ENCODE measurements around the gene COL8A1.

COL8A1 gene

GRCh38 chr3:99809565-99809964 lies 171.2 kb downstream of the COL8A1 start:
- DNase-seq (ENCODE audit: low read depth), result no peak
- no peak for TF ChIP-seq CTCF (IDR thresholded peaks at IDR 0.05; ENCODE audit: control insufficient read depth, insufficient read depth, low read depth, low read length, missing control alignments)
- no peak overlapping the region for H3K4me3 ChIP-seq (ENCODE audit: control insufficient read depth, low read depth, low read length)

GRCh38 chr3:99810403-99810802 lies 172.0 kb downstream of the COL8A1 start:
- DNase-seq (ENCODE audit: low read depth), result no peak
- no peak overlapping the region for H3K4me3 ChIP-seq (ENCODE audit: control insufficient read depth, low read depth, low read length)
- TF ChIP-seq CTCF (IDR thresholded peaks at IDR 0.05; ENCODE audit: control insufficient read depth, insufficient read depth, low read depth, low read length, missing control alignments), result no peak

GRCh38 chr3:99817047-99817436 lies 178.6 kb downstream of the COL8A1 start:
- H3K4me3 ChIP-seq (ENCODE audit: control insufficient read depth, low read depth, low read length), result peak overlapping the region; percentile 81
- TF ChIP-seq CTCF (IDR thresholded peaks at IDR 0.05; ENCODE audit: control insufficient read depth, insufficient read depth, low read depth, low read length, missing control alignments), result no peak
- DNase-seq (ENCODE audit: low read depth), result no peak

GRCh38 chr3:99817437-99818240 lies 179.2 kb downstream of the COL8A1 start, which contains the start of gene CMSS1:
Gene CMSS1, plus strand, starts transcription at chr3:99817862.
- H3K4me3 ChIP-seq (ENCODE audit: control insufficient read depth, low read depth, low read length), result peak within 1 kb of the TSS; percentile 81
- DNase-seq (ENCODE audit: low read depth), result peak; percentile 42
- peak; percentile 28 for TF ChIP-seq CTCF (IDR thresholded peaks at IDR 0.05; ENCODE audit: control insufficient read depth, insufficient read depth, low read depth, low read length, missing control alignments)

- DNase-seq (ENCODE audit: low read depth), result no peak
- no peak for TF ChIP-seq CTCF (IDR thresholded peaks at IDR 0.05; ENCODE audit: control insufficient read depth, insufficient read depth, low read depth, low read length, missing control alignments)
- no peak overlapping the region for H3K4me3 ChIP-seq (ENCODE audit: control insufficient read depth, low read depth, low read length)
These were observed 180.4 kb downstream of the COL8A1 start for GRCh38 chr3:99818818-99819217.

GRCh38 chr3:99823723-99824711 lies 185.6 kb downstream of the COL8A1 start:
- no peak for DNase-seq (ENCODE audit: low read depth)
- no peak for TF ChIP-seq CTCF (IDR thresholded peaks at IDR 0.05; ENCODE audit: control insufficient read depth, insufficient read depth, low read depth, low read length, missing control alignments)
- H3K4me3 ChIP-seq (ENCODE audit: control insufficient read depth, low read depth, low read length), result no peak overlapping the region
